Stimulated activated CD4-positive, alpha-beta T cell treated with anti-CD3 and anti-CD28 coated beads, Interleukin-4, amount 100 ng/mL, for 1 hour (primary cell): Measurements from ENCODE around the gene ADARB2.
"Not testable (repeated sequence)": the region's sequence is repeated elsewhere in the genome, so short reads cannot be mapped to it uniquely, and the experiment has no call there.

Source experiments
- DNase-seq: peaks from one replicate; pipeline ENCODE4 v3.0.0-alpha.2; 2020

The ADARB2 gene

GRCh38 chr10:1173091-1173490, 564.2 kb downstream of the ADARB2 start:
- DNase-seq, result no peak

GRCh38 chr10:1172256-1172984, 564.9 kb downstream of the ADARB2 start:
- DNase-seq, result no peak

- DNase-seq, result no peak
These were observed 565.7 kb downstream of the ADARB2 start for GRCh38 chr10:1171586-1171985.

- DNase-seq, result no peak
These were observed 566.1 kb downstream of the ADARB2 start for GRCh38 chr10:1171182-1171581.

DNA sequence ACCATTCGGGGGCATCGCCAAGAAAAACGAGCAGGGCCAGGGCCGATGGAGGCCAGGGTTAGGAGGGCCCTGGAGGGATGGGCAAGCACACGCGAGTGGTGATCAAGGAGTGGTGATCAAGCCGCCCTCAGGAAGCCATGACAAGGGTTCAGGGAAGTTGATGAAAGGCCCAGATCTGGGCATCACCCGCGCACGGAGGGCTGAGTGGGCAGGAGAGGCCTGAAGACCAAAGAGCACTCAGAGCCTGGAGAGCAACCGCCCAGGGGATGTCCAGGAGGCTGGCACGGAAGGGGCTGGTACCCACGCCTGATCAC, 566.5 kb downstream of the ADARB2 start:
- no peak for DNase-seq

- DNase-seq, result no peak
These were observed 567.1 kb downstream of the ADARB2 start for GRCh38 chr10:1169981-1170866.

GRCh38 chr10:1169186-1169885, 568.0 kb downstream of the ADARB2 start:
- DNase-seq, result no peak

DNA sequence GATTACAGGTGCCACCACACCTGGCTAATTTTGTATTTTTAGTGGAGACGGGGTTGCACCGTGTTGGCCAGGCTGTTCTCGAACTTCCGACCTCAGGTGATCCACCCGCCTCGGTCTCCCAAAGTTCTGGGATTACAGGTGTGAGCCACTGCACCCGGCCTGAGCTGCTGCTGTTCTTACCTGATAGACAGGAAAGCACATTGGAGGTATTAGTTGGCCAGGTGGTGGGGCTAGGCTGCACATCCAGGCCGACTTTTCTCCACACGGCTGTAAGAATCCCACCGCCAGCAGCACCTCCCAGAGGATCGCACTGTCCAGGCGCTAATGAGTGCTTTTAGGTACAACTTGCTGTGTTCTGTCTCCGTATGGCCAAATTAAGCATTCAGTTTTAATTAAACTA, 568.6 kb downstream of the ADARB2 start:
- DNase-seq, result no peak

- no peak for DNase-seq
These were observed 570.5 kb downstream of the ADARB2 start for GRCh38 chr10:1166828-1167275.

DNA sequence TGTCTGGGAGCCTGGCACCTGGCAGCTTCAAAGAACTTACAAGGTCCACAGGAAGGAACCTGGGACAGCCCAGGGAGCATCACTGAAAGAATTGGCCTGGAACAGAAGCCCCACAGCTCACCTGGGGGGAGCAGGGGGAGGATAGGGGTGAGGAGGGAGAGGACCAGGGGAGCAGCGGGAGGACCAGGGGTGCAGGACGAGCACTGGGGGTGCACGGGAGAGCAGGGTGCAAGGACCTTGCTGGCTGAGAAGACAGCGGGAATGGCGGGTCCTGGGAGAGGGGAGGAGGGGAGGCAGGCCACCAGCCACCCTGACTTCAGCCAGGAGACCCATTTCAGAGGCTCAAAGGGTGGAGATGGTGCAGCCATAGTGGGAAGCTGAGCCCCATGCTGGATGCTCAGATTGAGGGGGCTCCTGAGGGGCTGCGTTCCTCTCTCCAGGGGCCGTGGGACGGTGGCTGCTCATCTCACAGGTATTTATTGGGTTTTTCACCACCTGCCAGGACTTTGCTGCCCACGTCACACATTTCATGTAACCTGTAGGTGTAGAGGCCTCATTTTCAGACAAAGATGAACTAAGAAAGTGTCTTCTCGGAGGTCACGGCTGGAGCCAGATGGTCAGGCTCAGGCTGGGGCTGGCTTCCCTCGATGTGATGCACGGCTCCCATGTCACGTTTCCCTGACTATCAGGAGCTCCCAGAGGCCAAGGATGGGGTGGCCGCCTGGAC, 571.1 kb downstream of the ADARB2 start:
- DNase-seq, result no peak

- no peak for DNase-seq
These were observed 573.5 kb downstream of the ADARB2 start for GRCh38 chr10:1163831-1164230.

- DNase-seq, result no peak
These were observed 574.1 kb downstream of the ADARB2 start for GRCh38 chr10:1163204-1163660.

GRCh38 chr10:1162481-1163203, 574.7 kb downstream of the ADARB2 start:
- no peak for DNase-seq

- not testable (repeated sequence) for DNase-seq
These were observed 576.0 kb downstream of the ADARB2 start for GRCh38 chr10:1161315-1161673.

DNA sequence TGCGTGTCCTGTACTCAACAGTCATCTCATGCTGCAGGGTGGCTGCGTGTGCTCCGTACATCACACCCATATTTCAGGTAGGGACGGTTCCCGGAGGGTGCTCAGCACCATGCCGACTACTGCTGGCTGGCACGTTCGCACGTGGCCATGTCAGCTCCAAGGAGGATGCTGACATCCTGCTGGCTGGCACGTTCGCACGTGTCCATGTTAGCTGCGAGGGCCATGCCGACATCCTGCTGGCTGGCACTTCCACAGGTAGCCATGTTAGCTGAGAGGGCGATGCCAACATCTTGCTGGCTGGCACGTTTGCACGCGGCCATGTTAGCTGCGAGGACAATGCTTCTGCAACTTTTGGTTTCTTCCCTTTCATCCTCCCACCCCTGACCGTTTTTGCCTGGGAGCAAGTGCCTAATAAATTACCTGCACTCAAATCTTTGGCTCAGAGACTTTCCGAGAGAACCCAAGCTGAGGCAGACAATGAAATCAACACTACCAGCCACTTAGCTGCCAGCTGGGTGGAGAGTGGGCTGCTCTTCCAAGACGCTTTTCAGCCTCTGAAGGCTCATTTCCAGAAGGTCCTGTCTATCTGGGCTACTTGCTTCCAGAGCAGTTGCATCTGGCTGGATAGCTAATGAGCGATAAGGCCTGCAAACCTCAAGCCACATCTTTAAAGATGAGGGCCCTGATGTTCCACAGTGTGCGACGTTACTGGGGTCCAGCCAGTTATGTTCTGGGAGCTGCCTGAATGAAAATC, 576.6 kb downstream of the ADARB2 start:
- no peak for DNase-seq

DNA sequence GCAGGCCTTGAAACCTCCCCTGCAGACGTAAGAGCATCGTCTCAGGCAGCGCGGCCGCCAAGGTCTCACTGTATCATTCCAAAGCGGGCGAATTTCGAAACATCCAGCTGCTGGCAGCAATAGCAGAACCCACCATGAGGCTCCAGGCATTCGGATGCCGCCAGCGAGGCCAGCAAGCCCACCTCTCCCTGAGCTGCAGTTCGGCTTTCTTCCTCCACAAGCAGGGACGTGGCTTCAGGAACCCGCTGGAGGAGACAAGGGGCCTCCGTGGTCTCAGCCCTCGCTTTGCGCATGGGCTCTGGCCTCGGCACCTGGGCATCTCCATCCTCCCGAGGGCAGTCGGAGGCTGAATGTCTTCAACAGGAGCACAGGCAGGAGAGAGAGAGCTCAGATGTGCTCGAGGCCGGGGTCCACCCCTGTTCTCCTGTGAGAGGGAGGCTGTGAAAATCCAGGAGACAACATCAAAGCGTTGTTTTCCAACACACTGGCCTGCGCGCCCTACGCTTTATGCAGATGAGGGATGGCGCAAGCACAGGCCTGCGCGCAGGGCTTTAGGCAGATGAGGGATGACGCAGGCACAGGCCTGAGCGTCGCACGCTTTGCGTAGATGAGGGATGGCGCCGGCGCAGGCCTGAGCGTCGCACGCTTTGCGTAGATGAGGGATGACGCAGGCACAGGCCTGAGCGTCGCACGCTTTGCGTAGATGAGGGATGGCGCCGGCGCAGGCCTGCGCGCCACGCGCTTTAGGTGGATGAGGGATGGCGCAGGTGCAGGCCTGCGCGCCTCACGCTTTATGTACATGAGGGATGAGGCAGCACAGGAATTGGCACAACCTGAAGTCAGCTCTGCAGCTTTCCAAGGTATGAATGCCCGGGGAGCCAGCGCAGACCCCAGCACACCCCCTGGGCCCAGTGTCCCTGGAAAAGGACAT, 577.9 kb downstream of the ADARB2 start:
- no peak for DNase-seq

DNA sequence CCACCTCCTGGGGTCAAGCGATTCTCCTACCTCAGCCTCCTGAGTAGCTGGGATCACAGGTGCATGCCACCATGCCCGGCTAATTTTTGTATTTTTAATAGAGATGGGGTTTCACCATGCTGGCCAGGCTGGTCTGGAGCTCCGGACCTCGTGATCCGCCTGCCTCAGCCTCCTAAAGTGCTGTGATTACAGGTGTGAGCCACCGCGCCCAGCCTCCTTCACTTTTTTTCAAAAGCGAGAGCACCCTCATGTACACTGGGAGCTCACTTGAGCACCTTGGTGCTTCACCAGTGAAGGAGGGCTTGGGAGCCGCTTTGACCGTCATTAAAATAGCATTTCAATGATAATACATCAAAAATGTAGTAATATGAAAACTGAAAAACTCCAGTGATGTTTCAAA, 578.8 kb downstream of the ADARB2 start:
- not testable (repeated sequence) for DNase-seq

GRCh38 chr10:1158066-1158465, 579.3 kb downstream of the ADARB2 start:
- DNase-seq, result no peak

DNA sequence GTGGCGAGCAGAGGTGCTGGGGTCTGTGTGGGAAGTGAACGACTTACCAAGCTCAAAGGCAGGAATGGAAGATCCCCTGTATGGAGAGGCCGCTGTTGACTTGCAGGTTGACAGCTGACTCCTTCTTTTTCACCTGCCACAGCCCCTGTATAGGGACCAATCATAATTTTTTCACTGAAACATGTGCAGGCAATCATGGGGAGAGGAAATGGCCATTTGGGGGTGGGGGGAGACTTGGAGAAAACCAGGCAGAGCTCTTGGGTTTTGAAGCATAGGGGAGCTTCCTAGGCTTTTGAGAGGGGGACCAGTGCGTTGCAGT, 579.8 kb downstream of the ADARB2 start:
- no peak for DNase-seq

GRCh38 chr10:1156921-1157614, 580.3 kb downstream of the ADARB2 start:
- DNase-seq, result no peak
